Breast epithelium (tissue), 3 donors: ENCODE results near the gene ERRFI1.

Experiments used
- POLR2A ChIP-seq: fragments of 450-650 bp; IDR thresholded peaks from one replicate; pipeline ENCODE4 v1.6.1; 2016; ENCODE audit warnings: antibody characterized with exemption, mild to moderate bottlenecking, moderate library complexity
- POLR2AphosphoS5 ChIP-seq, 3 donors: sonication (generic); formaldehyde crosslinking; IDR thresholded peaks; one replicate each; pipeline ENCODE4 v1.6.1; 2017; ENCODE audit warnings: antibody characterized with exemption in 3 of 3
- TF ChIP-seq, protein P1 (sequence below), 3 donors: fragments of 450-650 bp; IDR thresholded peaks; one replicate each; pipeline ENCODE4 v1.5.1; 2016 to 2017; ENCODE audit warnings: antibody characterized with exemption in 3 of 3, mild to moderate bottlenecking in 3 of 3, moderate library complexity in 3 of 3

DNA sequence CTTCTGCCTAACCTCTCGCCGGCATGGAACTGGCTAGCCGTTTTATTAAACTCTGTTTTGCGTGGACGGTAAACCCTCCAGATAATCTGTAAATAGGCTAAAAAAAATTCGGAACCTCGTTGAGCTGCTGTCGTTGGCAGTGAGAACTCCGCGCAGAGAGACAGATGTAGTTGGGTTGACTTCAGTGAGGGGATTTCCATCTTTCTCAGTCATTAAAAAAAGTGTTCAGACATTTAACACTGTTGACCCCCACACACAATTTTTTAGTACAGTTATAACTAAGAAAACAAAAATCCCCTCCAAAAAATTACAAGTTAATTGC lies 64.1 kb downstream of the ERRFI1 start:
- TF ChIP-seq, protein P1, sequence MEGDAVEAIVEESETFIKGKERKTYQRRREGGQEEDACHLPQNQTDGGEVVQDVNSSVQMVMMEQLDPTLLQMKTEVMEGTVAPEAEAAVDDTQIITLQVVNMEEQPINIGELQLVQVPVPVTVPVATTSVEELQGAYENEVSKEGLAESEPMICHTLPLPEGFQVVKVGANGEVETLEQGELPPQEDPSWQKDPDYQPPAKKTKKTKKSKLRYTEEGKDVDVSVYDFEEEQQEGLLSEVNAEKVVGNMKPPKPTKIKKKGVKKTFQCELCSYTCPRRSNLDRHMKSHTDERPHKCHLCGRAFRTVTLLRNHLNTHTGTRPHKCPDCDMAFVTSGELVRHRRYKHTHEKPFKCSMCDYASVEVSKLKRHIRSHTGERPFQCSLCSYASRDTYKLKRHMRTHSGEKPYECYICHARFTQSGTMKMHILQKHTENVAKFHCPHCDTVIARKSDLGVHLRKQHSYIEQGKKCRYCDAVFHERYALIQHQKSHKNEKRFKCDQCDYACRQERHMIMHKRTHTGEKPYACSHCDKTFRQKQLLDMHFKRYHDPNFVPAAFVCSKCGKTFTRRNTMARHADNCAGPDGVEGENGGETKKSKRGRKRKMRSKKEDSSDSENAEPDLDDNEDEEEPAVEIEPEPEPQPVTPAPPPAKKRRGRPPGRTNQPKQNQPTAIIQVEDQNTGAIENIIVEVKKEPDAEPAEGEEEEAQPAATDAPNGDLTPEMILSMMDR (IDR thresholded peaks at IDR 0.05) = no peak
- TF ChIP-seq POLR2AphosphoS5 (IDR thresholded peaks at IDR 0.05) = no peak
- no peak for TF ChIP-seq POLR2A
